HG03045 (cell line): ENCODE data around the gene ADGRG1.
"Not testable (repeated sequence)": the region's sequence is repeated elsewhere in the genome, so short reads cannot be mapped to it uniquely, and the experiment has no call there.

ENCODE experiments used
- ATAC-seq: cut with Tn5 transposase; IDR thresholded peaks from one replicate; pipeline ENCODE4 v1.9.1; 2021; ENCODE audit warnings: mild to moderate bottlenecking, moderate library complexity; ENCODE audit not compliant: unreplicated experiment

The ADGRG1 gene

GRCh38 chr16:57628008-57628781, at the start of gene ADGRG1:
TSS of gene ADGRG1 (plus strand) at chr16:57628630. CDS start at chr16:57650288, 21,658 bp downstream.
- no peak for ATAC-seq

GRCh38 chr16:57579361-57579665, 49.1 kb upstream of the ADGRG1 start:
- ATAC-seq: no peak

GRCh38 chr16:57585051-57585687, 43.3 kb upstream of the ADGRG1 start:
- no peak for ATAC-seq

GRCh38 chr16:57588831-57589230, 39.6 kb upstream of the ADGRG1 start:
- ATAC-seq: no peak

GRCh38 chr16:57589374-57589773, 39.1 kb upstream of the ADGRG1 start:
- no peak for ATAC-seq

- no peak for ATAC-seq
Measured at GRCh38 chr16:57590654-57591085, 37.8 kb upstream of the ADGRG1 start.

- ATAC-seq: peak; percentile 76
Measured at GRCh38 chr16:57591086-57591869, 37.2 kb upstream of the ADGRG1 start.

- no peak for ATAC-seq
Measured at GRCh38 chr16:57591870-57592485, 36.5 kb upstream of the ADGRG1 start.

- ATAC-seq: no peak
Measured at GRCh38 chr16:57592591-57593003, 35.8 kb upstream of the ADGRG1 start.

GRCh38 chr16:57593021-57593420, 35.4 kb upstream of the ADGRG1 start:
- ATAC-seq: no peak

GRCh38 chr16:57593990-57594389, 34.4 kb upstream of the ADGRG1 start:
- ATAC-seq: no peak

GRCh38 chr16:57594531-57595031, 33.8 kb upstream of the ADGRG1 start:
- no peak for ATAC-seq

- ATAC-seq: not testable (repeated sequence)
Measured at GRCh38 chr16:57596234-57596633, 32.2 kb upstream of the ADGRG1 start.

GRCh38 chr16:57598437-57598836, 30.0 kb upstream of the ADGRG1 start:
- ATAC-seq: no peak

GRCh38 chr16:57600048-57600835, 28.2 kb upstream of the ADGRG1 start:
- peak; percentile 45 for ATAC-seq

- no peak for ATAC-seq
Measured at GRCh38 chr16:57600952-57601580, 27.4 kb upstream of the ADGRG1 start.

GRCh38 chr16:57601801-57602478, 26.5 kb upstream of the ADGRG1 start:
- ATAC-seq: peak; percentile 82

- no peak for ATAC-seq
Measured at GRCh38 chr16:57603115-57604024, 25.1 kb upstream of the ADGRG1 start.
